GM12864 (cell line): ENCODE data around the gene TACC3.

Experiments
- DNase-seq: peaks from one replicate; pipeline ENCODE4 v3.0.0-alpha.2; 2011; ENCODE audit warnings: low read depth
- H3K4me3 ChIP-seq: 2 replicates; pipeline ENCODE4 v1.5.1; 2011; ENCODE audit warnings: mild to moderate bottlenecking, low read depth, low read length, control low read depth
- CTCF ChIP-seq: IDR thresholded peaks from 2 replicates; pipeline ENCODE4 v1.5.1; 2011; ENCODE audit warnings: low read depth, mild to moderate bottlenecking, moderate library complexity, low read length, control low read depth, inconsistent platforms; ENCODE audit errors: missing control alignments

The TACC3 gene

DNA sequence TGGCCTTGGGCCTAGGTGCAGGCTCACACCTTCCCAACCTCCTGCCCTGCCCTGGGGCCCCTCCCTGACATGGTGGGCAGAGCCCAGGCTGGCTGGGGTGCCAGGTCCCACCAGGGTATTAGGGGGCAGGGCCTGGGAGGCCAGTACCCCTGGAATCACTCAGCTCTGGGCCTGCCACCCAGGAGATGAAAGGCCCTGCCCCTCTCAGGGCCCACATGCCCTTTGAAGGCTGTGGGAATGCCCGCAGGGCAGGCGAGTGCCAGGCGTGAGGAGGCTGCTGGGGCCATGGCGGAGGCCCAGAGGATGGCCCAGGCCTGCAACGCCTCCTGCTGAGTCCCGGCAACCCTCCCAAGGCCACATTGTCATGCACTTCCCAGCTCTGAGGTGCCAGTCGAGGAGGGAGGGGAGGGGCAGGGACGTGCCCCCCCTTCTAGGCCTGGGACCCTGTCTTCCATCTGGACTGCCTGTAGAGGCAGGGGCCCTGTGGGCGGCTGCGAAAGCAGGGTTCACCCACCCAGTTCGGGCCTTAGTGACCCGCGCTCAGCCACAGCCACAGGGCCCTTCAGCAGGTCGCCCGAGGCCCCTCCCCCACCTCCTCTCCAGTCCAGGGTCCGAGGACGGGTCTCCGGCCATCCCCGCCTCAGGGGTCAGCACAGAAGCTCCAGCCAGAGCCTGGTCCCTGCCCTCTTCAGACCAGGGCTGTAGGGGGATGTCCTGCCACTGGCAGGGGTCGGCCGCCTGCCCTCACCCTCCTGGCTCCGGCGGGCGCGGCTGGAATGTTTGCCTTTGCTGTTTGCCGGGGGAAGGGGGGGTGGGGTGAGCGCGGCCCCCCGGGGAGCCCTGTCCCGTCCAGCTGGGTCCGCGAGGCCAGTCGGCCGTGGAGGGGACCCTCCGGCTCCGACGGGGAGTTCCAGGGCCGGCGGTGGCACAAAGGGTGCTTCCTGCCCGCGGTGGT is 45.1 kb downstream of the TACC3 start:
- no peak for DNase-seq
- no peak overlapping the region for H3K4me3 ChIP-seq
- no peak for TF ChIP-seq CTCF

DNA sequence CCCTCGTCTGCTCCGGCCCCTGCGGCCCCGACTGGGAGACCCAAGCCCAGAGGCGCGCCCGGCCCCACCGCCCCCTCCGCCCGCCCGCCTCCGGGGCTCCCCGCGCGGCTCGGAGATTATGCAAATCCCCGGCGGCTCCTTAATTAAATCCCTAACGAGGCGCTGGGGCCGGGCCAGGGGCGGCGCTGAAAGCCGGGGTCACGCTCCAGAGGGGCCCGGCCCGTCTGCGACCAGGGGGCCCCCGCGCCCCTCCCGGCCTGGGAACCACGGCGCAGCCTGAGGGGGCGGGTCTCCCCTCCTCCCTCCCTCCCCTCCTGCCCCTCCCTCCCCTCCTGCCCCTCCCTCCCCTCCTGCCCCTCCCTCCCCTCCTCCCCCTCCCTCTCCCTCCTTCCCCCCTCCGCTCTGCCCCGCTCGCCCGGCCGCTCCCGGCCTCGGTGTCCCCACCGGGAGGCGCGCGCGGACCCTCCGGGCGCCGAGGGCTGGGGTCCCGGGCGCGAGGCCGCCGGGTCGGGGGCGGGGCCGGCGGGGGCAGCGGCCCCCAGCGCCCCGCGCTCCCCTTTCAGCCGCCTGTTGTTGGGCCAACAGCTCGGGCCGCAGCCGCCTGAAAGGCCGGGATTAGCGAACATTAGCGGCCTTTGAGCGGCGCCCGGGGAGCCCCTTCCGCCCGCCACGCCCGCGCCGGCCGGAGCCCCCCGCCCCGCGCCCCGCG is 45.9 kb downstream of the TACC3 start:
- no peak for DNase-seq
- no peak for TF ChIP-seq CTCF
- H3K4me3 ChIP-seq = no peak overlapping the region; the same call in 1 of the 2 replicates

DNA sequence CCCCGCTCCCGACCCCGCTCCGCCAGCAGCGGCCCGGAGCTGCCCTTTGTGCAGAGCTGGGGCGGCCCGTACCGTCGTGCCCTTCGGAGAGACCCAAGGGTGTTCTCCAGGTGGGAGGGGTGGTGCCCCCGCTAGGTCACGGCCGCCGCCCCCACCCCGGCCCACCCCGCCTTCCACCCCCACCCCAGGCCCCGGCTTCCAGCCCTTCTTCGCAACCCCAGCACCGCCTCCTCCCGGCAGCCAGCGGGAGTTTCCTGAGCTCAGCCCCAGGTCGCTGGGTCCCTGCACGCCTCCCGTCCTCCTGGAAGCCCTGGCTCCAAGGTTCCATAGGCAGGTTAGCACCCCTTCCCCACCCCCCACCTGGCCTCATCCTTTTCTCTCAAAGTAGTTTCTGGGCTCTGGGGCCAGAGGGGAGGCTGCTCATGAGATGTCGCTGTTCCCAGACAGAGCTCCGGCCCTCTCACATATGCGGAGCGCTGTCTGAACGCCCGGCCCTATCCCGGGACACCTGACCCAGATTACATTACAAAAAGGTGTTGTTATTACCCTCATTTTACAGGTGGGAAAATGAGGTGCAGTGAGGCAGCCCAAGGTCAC is 46.5 kb downstream of the TACC3 start:
- peak; percentile 36 for TF ChIP-seq CTCF
- no peak overlapping the region; the same call in 1 of the 2 replicates for H3K4me3 ChIP-seq
- DNase-seq = no peak

DNA sequence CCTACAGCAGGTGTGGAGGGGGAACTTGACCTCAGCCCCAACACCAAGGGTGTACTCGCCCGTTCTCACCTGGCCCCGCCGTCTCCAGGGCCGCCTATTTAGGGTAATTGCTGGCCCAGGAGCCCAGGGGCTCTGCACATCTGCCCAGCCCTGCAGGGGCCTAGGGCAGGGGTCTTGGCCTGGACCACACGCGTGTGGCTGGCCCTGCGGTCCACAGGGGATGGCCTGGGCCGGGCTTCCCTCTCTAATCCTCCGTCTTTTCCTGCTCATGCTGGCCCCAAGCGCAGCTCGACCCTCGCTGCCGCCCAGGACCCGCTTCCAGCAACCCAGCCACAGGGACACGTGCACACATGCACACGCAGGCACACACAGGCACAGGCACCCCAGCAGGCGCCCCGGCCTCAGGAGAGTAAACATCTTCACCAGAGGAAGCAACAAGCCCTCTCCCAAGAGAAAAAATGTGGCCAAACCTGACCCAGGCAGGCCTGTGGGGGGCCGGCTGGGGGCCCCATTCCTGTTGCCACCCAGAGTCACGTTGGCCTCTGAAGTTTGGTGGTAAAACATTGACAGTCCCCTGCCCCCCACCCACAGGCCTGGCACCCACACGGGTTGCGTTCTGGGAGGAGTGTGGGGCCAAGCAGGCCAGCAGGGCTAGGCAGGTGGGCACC is 47.2 kb downstream of the TACC3 start:
- TF ChIP-seq CTCF = no peak
- no peak overlapping the region for H3K4me3 ChIP-seq
- no peak for DNase-seq

GRCh38 chr4:1769692-1770091 is 48.4 kb downstream of the TACC3 start:
- TF ChIP-seq CTCF = no peak
- H3K4me3 ChIP-seq = no peak overlapping the region
- no peak for DNase-seq

GRCh38 chr4:1770245-1770644 is 48.9 kb downstream of the TACC3 start:
- H3K4me3 ChIP-seq = no peak overlapping the region
- no peak for DNase-seq
- TF ChIP-seq CTCF = no peak
